SKM-1 treated with dmso at 0.1 percent for 144 hours (cell line): ENCODE measurements around the gene KCNQ5.

Source experiments
- DNase-seq: peaks from one replicate; lab custom pipeline; 2025; ENCODE audit not compliant: unreplicated experiment; lab: John Stamatoyannopoulos, UW

Gene KCNQ5

GRCh38 chr6:72675396-72675795 is 53.5 kb downstream of the KCNQ5 start:
- no peak for DNase-seq

DNA sequence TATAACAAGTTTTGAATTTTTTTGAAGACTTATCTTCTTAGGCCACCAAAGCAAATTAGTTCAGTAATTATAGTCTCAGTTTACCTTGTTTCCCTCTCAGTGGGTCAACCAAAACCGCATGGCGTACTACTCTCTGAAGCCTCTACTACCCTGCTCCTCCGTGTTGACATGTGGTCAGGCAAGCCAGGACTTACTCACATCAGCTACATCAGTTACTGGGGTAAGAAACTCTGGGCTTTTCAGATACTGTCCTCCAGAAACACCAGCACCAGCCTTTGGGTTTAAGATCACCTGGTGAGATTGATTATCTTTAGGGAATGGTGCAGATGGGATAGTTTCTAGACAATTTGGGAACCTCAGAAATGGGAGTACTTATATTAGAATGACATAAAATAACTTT is 55.1 kb downstream of the KCNQ5 start:
- no peak for DNase-seq

DNA sequence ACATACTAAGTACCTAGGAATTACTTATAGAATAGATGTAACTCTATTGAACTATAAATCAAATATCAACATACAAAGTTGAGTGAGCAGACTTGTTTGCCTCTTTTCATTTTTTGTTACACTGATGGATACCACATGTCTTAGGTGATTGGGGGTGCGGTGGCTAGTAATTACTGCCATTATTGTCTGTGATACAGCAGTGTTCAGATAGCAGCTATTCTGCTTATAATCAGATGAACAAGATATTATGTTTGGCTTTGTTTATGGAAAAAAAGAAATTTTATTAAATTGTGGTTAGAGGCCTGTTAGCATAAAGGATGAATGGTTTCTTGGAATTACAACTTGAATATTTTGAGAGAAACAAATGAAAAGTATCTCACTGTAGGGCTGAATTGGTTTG is 55.9 kb downstream of the KCNQ5 start:
- no peak for DNase-seq

DNA sequence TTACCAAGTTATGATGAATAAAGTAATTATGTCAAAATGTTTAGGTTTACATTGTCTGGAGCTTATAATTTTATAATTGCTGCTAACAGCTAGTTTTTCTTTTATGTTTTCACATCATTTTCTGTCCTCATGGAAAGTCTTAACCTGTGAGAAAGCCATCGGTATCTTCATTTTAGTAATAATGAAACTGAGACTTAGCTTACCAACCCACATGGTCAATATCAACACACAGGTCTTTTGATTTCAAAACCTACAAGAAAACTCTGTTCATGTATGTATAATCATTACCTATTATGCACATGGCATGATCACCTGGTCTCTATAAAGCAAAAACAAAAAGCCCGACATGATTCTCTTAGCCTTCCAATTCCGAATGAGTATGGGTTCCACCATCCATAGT is 61.9 kb downstream of the KCNQ5 start:
- no peak for DNase-seq

- DNase-seq = no peak
Observed at GRCh38 chr6:72689107-72689954, 67.5 kb downstream of the KCNQ5 start.

DNA sequence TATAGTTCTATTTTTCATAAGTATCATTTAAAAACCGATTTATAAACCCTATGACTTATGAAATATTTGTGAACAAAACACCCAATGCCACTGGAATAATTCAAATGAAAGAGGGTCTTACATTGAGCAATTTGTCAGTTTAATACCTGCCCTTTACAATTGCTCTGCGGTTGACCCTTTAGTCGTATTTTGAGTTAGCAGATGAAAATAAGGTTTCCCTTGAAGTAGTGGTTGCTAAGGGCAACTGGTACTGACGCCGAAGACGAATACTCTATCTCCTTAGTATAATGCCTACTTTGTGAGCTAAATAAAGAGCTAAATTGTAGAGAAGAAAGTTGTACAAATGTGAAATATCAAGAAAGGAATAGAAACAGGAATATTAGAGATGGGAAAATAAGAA is 69.4 kb downstream of the KCNQ5 start:
- DNase-seq = no peak

GRCh38 chr6:72696055-72696454 is 74.2 kb downstream of the KCNQ5 start:
- DNase-seq = no peak

- no peak for DNase-seq
Observed at GRCh38 chr6:72699159-72699558, 77.3 kb downstream of the KCNQ5 start.

- no peak for DNase-seq
Observed at GRCh38 chr6:72702421-72702820, 80.6 kb downstream of the KCNQ5 start.

- no peak for DNase-seq
Observed at GRCh38 chr6:72703093-72703492, 81.2 kb downstream of the KCNQ5 start.

GRCh38 chr6:72704979-72705378 is 83.1 kb downstream of the KCNQ5 start:
- DNase-seq = no peak

GRCh38 chr6:72709431-72709830 is 87.6 kb downstream of the KCNQ5 start:
- no peak for DNase-seq

GRCh38 chr6:72711731-72712130 is 89.9 kb downstream of the KCNQ5 start:
- DNase-seq = no peak

DNA sequence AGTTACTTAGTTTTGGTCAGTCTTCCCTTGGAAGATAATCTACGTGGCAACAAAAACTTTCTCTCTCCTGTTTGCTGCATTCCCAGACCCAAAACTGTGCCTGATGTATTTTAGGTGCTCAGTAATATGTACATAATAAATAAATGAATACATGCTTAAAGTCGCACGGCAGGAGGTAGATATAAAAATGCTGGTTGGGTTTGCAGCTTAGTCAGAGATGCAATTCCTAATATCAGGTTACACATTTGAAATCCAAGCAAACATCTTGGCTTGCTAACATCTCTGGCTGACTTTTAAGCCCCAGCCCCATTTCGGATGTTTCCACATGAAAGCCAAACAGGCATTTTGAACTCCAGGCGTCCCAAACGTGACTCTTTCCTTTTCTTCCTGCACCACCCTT is 91.0 kb downstream of the KCNQ5 start:
- DNase-seq = no peak

GRCh38 chr6:72715119-72715518 is 93.3 kb downstream of the KCNQ5 start:
- DNase-seq = no peak

DNA sequence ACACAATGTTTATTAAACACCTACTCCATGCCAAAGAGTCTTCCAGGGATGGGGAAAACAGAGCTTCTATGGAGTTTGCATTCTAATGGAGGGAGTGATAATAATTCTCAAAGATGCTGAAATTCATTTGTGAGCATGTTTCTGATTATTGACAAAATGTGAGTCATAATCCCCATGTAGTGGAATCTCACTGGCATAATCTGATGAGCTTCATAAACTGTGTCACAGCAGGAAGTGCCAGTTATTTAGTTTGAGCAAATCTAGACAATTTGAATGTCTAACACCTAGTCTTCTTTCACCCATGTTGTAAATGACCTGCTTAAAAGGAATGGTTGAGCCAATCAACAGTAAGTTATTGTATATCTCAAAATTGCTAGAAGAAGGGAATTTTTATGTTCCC is 95.1 kb downstream of the KCNQ5 start:
- DNase-seq = no peak

GRCh38 chr6:72720464-72720863 is 98.6 kb downstream of the KCNQ5 start:
- no peak for DNase-seq

GRCh38 chr6:72721346-72721745 is 99.5 kb downstream of the KCNQ5 start:
- no peak for DNase-seq

DNA sequence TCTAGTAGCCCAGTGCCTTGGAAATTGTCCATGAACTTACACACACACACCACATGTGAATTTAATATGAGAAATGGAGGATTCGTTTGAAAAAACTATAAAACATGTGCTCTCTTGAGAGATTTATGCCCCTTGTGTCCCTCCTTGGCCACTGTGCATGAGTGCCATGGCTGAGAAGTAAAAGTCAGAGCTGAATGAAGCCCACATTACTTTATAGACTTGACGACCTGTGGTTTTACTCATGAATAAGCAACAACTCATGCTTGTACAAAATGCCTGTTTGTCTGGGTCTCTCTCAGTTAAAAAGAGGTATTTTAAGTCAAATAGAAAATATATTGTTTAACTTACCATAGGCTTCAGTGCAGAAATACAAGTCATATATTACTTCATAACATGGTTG is 102.7 kb downstream of the KCNQ5 start:
- DNase-seq = no peak

DNA sequence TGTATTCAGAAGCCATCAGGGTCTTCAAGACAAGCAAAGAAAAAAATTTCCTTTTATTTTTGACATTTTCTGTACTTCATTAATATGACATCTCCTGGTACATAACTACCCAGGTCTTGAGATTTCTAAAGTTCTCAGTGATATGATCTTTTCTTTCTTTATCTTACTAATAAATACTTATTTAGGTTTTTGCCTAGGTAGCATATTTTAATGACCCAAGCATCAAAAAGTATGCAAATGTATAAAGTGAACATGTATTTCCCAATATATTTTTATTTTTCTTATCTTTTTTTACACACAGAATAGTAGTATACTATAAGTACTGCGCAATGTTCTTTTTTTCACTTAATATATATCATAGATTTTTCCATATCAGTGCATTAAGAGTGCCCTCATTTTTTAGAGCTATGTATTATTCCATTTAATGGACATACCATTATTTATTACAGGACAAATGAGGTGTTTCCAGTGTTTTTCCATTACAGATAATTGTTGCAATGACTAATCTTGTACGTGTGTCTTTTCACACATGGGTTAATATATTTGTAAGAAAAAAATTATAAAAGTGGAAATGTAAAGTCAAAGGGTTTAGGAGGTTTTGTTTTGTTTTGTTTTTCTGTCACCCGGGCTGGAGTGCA is 107.0 kb downstream of the KCNQ5 start:
- no peak for DNase-seq

DNA sequence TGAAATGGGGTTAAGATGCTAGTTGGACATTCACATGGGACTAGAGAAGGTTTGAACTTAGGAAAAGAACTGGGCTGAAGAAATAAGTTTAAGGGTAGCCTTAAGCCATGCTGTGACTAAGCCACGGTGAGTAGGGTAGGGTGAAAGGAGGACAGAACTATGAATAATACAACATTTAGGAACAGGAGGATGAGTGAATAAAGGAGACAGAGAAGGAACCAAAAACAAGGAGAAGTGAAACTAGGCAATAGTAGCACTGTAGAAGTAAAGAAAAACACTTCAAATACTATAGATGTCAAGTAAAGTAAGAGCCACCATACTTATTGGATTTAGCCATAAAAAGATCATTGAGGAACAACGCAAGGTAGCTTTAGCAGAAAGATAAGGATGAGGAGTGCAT is 111.2 kb downstream of the KCNQ5 start:
- DNase-seq = no peak

DNA sequence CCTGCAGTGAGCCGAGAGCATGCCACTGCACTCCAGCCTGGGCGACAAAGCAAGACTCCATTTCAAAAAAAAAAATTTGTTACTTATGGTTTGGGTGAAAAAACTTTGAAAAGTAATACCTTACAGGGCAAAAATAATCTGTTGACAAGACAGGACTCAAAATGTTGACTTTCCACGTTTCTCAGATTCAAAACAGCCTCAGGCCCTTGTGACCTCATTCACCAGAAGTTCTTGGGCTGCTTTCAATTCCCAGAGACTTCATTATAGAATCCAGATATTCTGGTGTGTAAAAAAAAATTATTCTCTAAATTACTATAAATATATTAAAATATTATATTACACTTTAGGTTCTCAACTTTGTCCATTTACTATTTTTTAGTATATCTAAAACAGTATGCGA is 116.2 kb downstream of the KCNQ5 start:
- no peak for DNase-seq

DNA sequence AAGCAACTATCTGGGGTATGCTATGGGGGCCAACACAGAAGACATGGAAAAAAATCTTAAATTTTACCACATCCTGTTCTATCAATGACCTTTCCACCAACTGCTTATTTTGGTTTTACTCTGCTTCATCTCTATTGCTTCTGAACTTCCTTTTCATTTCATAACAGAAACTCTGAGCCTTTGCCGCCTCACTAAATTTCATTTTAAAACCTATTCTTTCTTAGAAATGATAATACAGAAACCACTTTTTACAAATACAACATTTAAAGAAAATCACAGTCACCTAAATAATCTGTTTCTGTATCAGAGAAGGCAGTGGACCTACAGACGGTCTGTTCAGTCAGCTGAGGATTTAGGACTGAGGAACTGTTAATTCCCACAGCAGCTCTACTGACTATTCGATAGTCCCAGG is 117.5 kb downstream of the KCNQ5 start:
- no peak for DNase-seq
